HG03378 (cell line): ENCODE data around the gene CYP26B1.
"Not testable (repeated sequence)": the region's sequence is repeated elsewhere in the genome, so short reads cannot be mapped to it uniquely, and the experiment has no call there.

ENCODE experiments used
- ATAC-seq: cut with Tn5 transposase; IDR thresholded peaks from one replicate; pipeline ENCODE4 v1.9.1; 2021; ENCODE audit warnings: mild to moderate bottlenecking, moderate library complexity; ENCODE audit not compliant: unreplicated experiment

The CYP26B1 gene

DNA sequence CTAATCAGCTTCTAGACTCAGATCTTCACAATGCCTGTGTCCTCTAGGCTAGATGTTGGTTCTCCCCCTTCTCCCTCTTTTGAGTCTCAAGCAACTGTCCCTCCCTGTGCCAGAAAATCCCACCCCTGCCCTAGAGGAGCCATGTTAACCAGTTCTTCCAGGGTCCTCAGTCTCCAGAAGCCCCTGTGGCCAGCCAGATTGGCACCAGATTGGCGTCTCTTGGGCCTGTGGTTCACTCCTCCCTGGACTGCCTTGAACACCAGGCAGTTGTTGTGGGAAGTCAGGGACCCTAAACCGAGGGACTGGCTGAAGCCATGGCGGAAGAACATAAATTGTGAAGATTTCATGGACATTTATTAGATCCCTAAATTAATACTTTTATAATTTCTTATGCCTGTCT lies 36.6 kb downstream of the CYP26B1 start:
- no peak for ATAC-seq

- no peak for ATAC-seq
These were observed 37.8 kb downstream of the CYP26B1 start for GRCh38 chr2:72109904-72110303.

DNA sequence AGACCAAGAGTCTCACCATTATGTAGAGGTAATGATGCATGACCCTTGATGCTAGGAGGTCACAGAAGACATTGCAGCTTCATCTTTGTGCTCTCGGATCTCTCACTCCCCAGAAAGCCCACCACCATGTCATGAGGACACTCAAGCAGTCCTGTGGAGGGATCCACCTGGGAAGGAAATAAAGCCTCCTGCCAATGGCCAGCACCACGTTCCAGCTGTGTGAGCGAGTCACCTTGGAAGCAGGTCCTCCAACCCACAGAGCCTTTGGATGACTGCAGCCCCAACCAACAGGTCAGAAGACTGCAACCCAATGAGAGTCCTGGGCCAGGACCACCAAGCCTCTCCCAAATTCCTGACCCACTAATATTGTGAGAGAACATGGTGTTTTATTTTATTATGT lies 38.4 kb downstream of the CYP26B1 start:
- no peak for ATAC-seq

DNA sequence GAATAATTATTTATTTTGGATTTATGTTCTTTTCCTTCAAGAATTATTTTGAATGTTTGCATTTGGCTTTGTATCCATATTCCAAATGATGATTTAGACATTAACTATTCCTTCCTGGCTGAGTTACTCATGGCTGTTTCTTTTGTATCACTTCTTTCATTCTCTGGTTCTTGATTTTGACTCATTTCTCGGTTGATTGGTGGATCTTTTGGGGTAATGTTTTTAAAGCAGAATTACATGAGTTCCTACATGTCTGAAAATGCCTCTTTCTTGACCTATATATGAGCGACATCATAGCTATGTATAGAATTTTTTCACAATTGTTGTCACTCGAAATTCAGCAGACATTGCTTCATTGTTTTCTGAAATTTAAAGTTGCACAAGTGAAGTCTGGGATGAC lies 39.5 kb downstream of the CYP26B1 start:
- no peak for ATAC-seq

- no peak for ATAC-seq
These were observed 40.7 kb downstream of the CYP26B1 start for GRCh38 chr2:72106978-72107377.

DNA sequence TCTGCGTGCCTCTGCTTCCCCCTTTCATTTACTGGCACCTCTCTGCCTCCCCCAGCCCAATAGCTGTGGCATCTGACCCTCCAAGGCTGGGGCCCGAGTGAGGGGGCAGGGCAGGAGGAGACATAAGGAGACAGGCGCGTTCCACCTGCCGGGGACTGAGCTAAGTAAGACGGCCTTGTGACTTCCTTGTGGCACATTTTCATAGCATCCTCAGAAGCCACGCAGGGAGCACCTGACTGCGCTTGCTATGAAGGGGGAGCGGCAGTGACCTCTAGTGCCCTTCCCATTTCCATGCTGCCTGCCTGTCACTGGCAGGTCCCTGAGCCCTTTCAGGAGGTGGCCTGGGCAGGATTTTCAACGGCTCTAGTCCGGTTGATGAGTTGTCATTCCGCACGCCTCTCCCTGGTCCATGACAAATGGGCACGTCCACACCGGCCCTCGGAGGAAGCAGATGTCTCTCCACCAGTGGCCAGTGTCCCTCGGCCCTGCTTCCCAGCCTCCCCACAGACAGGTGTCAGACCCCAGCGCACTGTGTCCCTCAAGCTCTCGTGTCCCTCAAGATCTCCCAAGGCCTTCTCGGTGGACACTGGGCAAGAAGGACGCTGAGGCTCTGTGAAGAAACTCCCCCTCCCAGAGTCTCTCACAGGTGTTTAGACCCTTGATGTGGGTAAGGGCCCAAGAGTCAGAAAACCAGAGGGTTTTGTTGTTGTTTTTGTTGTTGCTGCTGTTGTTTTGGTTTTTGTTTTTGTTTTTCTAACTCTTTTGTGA lies 42.7 kb downstream of the CYP26B1 start:
- ATAC-seq, result no peak

- no peak for ATAC-seq
These were observed 44.0 kb downstream of the CYP26B1 start for GRCh38 chr2:72103690-72104089.

GRCh38 chr2:72103161-72103560 lies 44.5 kb downstream of the CYP26B1 start:
- ATAC-seq, result no peak

DNA sequence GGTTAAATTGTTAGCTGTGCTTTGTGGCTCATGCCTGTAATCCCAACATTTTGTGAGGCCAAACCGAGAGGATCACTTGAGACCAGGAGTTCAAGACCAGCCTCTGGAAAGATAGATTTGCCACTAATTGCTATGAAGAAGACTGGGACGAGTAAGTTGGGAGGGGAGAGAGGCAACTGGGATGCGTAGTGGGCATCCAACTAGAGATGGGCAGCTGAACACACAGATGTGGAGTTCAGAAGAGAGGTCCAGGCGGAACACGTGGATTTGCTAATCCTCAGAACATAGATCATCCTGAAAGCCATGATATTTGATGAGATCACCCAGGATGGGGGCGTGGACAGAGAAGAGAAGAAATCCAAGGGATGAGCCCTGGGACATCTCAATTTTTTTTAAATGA lies 48.7 kb downstream of the CYP26B1 start:
- ATAC-seq, result no peak

- ATAC-seq, result no peak
These were observed 50.4 kb downstream of the CYP26B1 start for GRCh38 chr2:72097276-72097675.

DNA sequence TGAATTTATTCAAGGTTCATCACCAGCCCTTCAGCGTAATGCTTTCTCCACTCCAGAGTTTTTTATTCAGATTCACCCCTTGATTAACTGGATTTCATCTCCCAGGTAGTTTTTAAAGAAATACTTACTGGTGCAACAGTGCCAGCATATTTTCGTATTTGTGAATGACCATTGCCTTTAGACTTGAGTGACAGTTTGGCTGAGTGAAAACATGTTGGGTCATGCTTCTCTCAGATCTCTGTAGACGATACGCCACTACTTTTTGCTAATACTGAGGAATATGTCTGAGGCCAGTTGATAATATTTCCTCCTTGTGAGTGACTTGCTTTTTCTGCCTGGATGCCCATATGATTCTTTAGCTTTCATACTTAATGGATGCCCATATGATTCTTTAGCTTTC lies 51.5 kb downstream of the CYP26B1 start:
- no peak for ATAC-seq

DNA sequence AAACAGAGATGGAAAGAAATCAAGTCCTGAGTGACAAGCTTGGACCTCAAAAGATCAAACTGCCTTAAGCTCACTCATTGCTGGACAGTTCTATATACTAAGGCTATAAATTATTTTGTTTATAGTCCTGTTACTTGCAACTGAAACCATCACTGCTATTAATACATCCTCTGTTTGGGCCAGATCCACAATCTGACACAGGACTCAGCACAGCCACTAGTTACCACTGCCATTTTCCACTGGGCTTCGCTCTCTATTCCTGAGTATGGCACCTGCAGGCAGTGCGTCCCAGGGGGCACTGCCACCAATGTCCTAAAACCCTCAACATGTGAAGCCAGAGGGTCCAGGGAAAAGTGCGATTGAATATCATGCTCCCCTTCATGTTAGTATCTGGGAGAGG lies 52.3 kb downstream of the CYP26B1 start:
- no peak for ATAC-seq

GRCh38 chr2:72094701-72095100 lies 53.0 kb downstream of the CYP26B1 start:
- no peak for ATAC-seq

DNA sequence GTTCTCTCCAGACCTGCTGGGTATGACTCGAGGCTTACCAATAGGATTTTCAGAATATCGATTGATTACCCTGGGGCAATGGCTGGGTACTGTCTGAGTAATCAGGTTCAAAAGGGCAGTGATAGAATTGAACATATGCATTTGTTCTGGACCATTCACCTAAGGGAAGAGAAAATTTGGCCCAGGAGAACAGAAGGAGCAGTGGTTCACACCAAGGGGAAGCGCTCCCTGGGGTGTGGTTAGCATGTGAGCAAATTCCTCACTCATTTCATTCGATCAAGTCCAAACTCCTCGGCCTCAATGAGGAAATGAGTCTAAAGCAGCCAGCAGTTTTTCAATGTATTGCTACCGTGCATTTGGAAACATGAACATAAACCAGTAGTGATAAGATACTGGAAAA lies 55.6 kb downstream of the CYP26B1 start:
- no peak for ATAC-seq

- ATAC-seq, result no peak
These were observed 56.7 kb downstream of the CYP26B1 start for GRCh38 chr2:72090781-72091482.

GRCh38 chr2:72090271-72090720 lies 57.4 kb downstream of the CYP26B1 start:
- ATAC-seq, result no peak

DNA sequence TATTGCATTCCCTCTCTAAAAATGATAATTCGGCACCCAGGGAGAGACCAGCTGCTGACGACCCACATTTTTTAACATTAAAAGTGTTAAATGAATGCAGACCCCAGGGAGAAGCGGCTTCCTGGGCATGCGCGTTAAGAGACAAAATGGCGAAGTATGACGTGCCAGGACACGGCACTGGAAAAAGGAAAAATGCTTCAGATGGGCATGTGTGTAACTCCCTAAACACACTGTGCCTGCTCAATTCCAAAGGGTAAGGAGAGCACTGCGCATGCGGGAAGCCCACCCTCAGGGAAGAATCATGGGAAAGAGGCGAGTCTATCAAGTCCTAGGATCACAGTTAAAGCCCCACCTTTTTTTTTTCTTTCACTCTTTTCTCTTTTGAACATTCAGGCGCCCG lies 58.1 kb downstream of the CYP26B1 start:
- ATAC-seq, result no peak

- no peak for ATAC-seq
These were observed 58.6 kb downstream of the CYP26B1 start for GRCh38 chr2:72089028-72089427.

GRCh38 chr2:72086871-72087633 lies 60.6 kb downstream of the CYP26B1 start:
- ATAC-seq, result not testable (repeated sequence)

DNA sequence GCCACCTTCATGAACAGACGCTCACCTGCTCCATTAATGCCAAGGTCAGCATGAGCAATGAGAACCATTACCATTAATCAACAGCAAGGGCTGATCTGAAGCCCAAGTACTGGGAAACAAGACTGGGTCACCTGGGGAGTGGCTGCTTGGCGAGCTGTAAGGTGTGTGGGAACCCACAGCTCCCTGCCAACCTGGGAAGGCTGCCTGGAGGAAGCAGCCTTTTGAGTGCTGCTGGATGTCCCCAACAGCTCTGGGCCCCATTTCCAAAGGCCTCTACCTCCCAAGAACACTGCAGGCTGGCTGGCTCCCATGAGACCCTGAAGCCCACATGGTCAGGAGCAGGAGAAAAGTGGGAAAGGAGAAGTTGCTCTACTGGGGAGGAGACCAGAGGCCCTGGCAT lies 62.1 kb downstream of the CYP26B1 start:
- no peak for ATAC-seq

DNA sequence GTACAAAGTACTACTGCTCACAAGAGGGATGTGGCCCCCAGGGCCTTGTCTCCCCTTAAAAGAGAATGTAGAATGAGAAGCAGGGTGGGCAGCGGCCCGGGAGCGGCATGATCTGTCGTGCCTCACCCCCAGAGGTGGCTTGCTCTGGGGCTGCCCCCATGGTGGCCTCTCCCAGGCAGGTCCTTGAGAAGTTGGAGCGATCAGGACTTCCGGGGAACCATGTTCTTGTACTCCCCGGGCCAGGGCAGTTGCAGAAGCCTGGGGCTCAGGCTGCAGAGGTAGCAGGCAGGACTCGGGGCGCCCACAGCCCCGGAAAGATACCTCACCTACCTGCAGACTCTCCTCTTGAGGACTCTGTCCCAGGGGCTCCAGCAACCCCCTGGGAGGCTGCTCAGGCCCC lies 62.6 kb downstream of the CYP26B1 start:
- no peak for ATAC-seq

DNA sequence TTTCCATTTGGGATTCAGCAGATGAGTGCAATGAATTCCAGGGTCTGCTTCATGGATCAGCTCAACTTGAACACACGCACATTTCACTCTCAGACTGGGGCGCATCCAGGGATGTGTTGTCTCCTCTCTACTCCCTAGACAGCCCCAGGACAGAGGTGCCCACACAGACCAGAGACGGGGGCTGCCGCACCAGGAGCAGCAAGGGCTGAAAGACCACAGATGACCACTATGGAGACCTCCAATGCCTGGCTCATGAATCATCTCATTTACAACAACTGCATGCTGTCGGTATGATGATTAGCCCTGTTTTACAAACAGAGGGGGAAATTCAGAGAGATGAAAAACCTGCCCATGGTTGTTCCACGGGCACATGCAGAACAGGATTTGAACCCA lies 63.1 kb downstream of the CYP26B1 start:
- no peak for ATAC-seq
